Neural cell (in vitro differentiated cells): ENCODE data around the gene IDH1. TPM values are rescaled to one million over a fixed set of nuclear protein-coding genes. Genes with fewer than 3 reads are reported as not detected.

ENCODE experiments used
- H2AFZ ChIP-seq: fragments of 200-600, 300-800 bp; sonication (generic), shearing (Covaris generic); 2 replicates; pipeline ENCODE4 v1.6.0; 2014; ENCODE audit warnings: low read depth, mild to moderate bottlenecking, antibody characterized with exemption, low read length, moderate library complexity
- H3F3A ChIP-seq: fragments of 200-600 bp; shearing (Covaris generic); 2 replicates; pipeline ENCODE4 v1.6.1; 2016; ENCODE audit warnings: mild to moderate bottlenecking, moderate library complexity, mixed read lengths, antibody characterized with exemption, low read length; ENCODE audit not compliant: insufficient read depth, poor library complexity, severe bottlenecking
- H3K27ac ChIP-seq: fragments of 200-600, 300-800 bp; sonication (generic), shearing (Covaris generic); 2 replicates; pipeline ENCODE4 v1.5.1; 2014; ENCODE audit warnings: mild to moderate bottlenecking, low read length, moderate library complexity
- H3K27me3 ChIP-seq: fragments of 300-800, 200-600 bp; sonication (generic), shearing (Covaris generic); 2 replicates; pipeline ENCODE4 v1.6.0; 2014; ENCODE audit warnings: mild to moderate bottlenecking, low read depth, low read length, moderate library complexity; ENCODE audit not compliant: insufficient read depth
- H3K36me3 ChIP-seq: fragments of 300-800, 200-600 bp; sonication (generic), shearing (Covaris generic); 2 replicates; pipeline ENCODE4 v1.5.1; 2014; ENCODE audit warnings: mild to moderate bottlenecking, antibody characterized with exemption, low read length, moderate library complexity; ENCODE audit not compliant: insufficient read depth
- H3K4me2 ChIP-seq: fragments of 300-800, 200-600 bp; sonication (generic), shearing (Covaris generic); 2 replicates; pipeline ENCODE4 v1.6.0; 2014; ENCODE audit warnings: mild to moderate bottlenecking, low read length
- H3K4me3 ChIP-seq: fragments of 300-800, 200-600 bp; sonication (generic), shearing (Covaris generic); 2 replicates; pipeline ENCODE4 v1.5.1; 2014; ENCODE audit warnings: mild to moderate bottlenecking, low read length, moderate library complexity
- H3K79me2 ChIP-seq: fragments of 200-600 bp; shearing (Covaris generic); replicated peaks from 2 replicates; pipeline ENCODE4 v1.6.0; 2014; ENCODE audit warnings: mild to moderate bottlenecking, low read length, moderate library complexity; ENCODE audit not compliant: insufficient read depth
- H3K9ac ChIP-seq: fragments of 300-800, 200-600 bp; sonication (generic), shearing (Covaris generic); 2 replicates; pipeline ENCODE4 v1.6.1; 2016; ENCODE audit warnings: mild to moderate bottlenecking, low read length, mixed read lengths
- H3K9me2 ChIP-seq: fragments of 200-600 bp; shearing (Covaris generic); 2 replicates; pipeline ENCODE4 v1.6.1; 2016; ENCODE audit warnings: mild to moderate bottlenecking, low read length, mixed read lengths; ENCODE audit not compliant: insufficient read depth
- H3K9me3 ChIP-seq: fragments of 200-600, 300-800 bp; sonication (generic), shearing (Covaris generic); 2 replicates; pipeline ENCODE4 v1.6.1; 2016; ENCODE audit warnings: mild to moderate bottlenecking, mixed run types, low read length, moderate library complexity, mixed read lengths
- H4K20me1 ChIP-seq: fragments of 200-600 bp; shearing (Covaris generic); 2 replicates; pipeline ENCODE4 v1.6.1; 2016; ENCODE audit warnings: mild to moderate bottlenecking, mixed run types; ENCODE audit not compliant: insufficient read depth
- EP300 ChIP-seq: fragments of 450-650 bp; conservative IDR thresholded peaks from 2 replicates; pipeline ENCODE4 v1.6.1; 2014; ENCODE audit warnings: antibody characterized with exemption, mild to moderate bottlenecking, moderate library complexity; ENCODE audit not compliant: poor library complexity, severe bottlenecking
- EZH2 ChIP-seq: fragments of 200-600, 300-800 bp; shearing (Covaris generic), sonication (generic); IDR thresholded peaks from 2 replicates; pipeline ENCODE4 v1.6.1; 2014; ENCODE audit warnings: antibody characterized with exemption, low read length, borderline replicate concordance, mild to moderate bottlenecking; ENCODE audit not compliant: insufficient read depth, poor library complexity, severe bottlenecking
- MXI1 ChIP-seq: fragments of 450-650 bp; conservative IDR thresholded peaks from 2 replicates; pipeline ENCODE4 v1.6.1; 2014; ENCODE audit warnings: antibody characterized with exemption, mild to moderate bottlenecking; ENCODE audit not compliant: poor library complexity, severe bottlenecking
- POLR2AphosphoS5 ChIP-seq: IDR thresholded peaks from 2 replicates; pipeline ENCODE4 v1.6.1; 2012
- RAD21 ChIP-seq: fragments of 450-650 bp; conservative IDR thresholded peaks from 2 replicates; pipeline ENCODE4 v1.6.1; 2014; ENCODE audit warnings: antibody characterized with exemption, mild to moderate bottlenecking, moderate library complexity
- SMC3 ChIP-seq: fragments of 450-650 bp; conservative IDR thresholded peaks from 2 replicates; pipeline ENCODE4 v1.6.1; 2014; ENCODE audit warnings: antibody characterized with exemption, mild to moderate bottlenecking, moderate library complexity; ENCODE audit not compliant: poor library complexity
- TAF1 ChIP-seq: IDR thresholded peaks from 2 replicates; pipeline ENCODE4 v1.6.1; 2012; ENCODE audit warnings: low read depth
- polyA plus RNA-seq: library from polyadenylated mRNA; depleted of rRNA; stranded (reverse); fragments of >200 nt; gene quantifications from 2 replicates; pipeline ENCODE4 v1.2.3, GENCODE V29; 2014
- TF ChIP-seq, protein P1 (sequence below): IDR thresholded peaks from 2 replicates; pipeline ENCODE4 v1.6.1; 2012; ENCODE audit warnings: borderline replicate concordance
- TF ChIP-seq, protein P2 (sequence below): fragments of 450-650 bp; IDR thresholded peaks from 2 replicates; pipeline ENCODE4 v1.5.1; 2014; ENCODE audit warnings: antibody characterized with exemption, mild to moderate bottlenecking, moderate library complexity; ENCODE audit not compliant: poor library complexity, severe bottlenecking

The IDH1 gene
- polyA plus RNA-seq, 1 donor from 2014 or later: 354 TPM

DNA sequence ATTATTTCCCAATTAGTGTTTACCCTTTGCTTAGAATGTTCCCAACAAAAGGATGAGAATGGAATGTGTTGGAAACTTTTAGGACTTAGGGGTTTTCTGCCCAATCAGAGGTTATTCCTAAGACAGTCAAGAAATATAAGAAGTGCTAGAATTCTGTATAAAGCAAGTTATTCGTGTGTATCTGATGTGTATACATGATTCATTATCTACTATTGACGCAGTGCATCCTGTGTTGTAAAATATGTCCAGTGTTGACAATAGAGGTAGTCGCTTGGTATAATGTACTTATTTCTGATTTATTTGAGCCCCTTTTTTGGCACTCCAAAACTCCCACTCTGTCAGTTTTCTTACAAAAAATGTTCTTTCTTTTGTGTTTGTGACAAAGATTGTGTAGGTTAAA is 12.1 kb upstream of the IDH1 start:
- H2AFZ ChIP-seq: no peak overlapping the region
- H3K27ac ChIP-seq: peak overlapping the region; percentile 74
- peak overlapping the region; percentile 68 for H3K4me2 ChIP-seq

DNA sequence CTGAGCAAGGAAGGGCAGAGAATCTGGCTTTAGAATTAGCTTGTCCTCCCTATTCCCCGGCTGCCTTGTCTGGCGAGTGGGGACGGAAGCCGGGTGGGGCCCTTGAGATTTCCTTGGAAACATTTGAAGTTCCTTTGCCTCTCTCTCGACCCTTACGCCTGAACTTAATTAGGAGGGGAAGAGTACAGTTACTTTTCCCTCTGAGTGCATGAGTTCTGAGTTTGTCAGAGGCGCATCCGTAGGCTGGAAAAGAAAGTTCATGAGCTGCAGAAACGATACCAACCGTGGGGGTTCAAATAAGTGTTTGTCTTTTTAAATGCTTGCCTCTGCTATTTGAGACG is 11.7 kb upstream of the IDH1 start:
- peak overlapping the region; percentile 67 for H3K9ac ChIP-seq
- H3K79me2 ChIP-seq: peaks cover 28% of the 10 kb centered on the region
- no peaks in the 10 kb centered on the region for H3F3A ChIP-seq
- H3K9me2 ChIP-seq: no peaks in the 10 kb centered on the region
- H3K4me2 ChIP-seq: peak overlapping the region; percentile 68
- peak overlapping the region; percentile 78 for H3K4me3 ChIP-seq
- H3K9me3 ChIP-seq: no peaks in the 10 kb centered on the region
- H2AFZ ChIP-seq: peak overlapping the region; percentile 49
- no peak for TF ChIP-seq TAF1
- TF ChIP-seq, protein P1, sequence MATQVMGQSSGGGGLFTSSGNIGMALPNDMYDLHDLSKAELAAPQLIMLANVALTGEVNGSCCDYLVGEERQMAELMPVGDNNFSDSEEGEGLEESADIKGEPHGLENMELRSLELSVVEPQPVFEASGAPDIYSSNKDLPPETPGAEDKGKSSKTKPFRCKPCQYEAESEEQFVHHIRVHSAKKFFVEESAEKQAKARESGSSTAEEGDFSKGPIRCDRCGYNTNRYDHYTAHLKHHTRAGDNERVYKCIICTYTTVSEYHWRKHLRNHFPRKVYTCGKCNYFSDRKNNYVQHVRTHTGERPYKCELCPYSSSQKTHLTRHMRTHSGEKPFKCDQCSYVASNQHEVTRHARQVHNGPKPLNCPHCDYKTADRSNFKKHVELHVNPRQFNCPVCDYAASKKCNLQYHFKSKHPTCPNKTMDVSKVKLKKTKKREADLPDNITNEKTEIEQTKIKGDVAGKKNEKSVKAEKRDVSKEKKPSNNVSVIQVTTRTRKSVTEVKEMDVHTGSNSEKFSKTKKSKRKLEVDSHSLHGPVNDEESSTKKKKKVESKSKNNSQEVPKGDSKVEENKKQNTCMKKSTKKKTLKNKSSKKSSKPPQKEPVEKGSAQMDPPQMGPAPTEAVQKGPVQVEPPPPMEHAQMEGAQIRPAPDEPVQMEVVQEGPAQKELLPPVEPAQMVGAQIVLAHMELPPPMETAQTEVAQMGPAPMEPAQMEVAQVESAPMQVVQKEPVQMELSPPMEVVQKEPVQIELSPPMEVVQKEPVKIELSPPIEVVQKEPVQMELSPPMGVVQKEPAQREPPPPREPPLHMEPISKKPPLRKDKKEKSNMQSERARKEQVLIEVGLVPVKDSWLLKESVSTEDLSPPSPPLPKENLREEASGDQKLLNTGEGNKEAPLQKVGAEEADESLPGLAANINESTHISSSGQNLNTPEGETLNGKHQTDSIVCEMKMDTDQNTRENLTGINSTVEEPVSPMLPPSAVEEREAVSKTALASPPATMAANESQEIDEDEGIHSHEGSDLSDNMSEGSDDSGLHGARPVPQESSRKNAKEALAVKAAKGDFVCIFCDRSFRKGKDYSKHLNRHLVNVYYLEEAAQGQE: no peak
- no peak for TF ChIP-seq RAD21
- no peak for TF ChIP-seq EP300
- no peak for TF ChIP-seq MXI1
- TF ChIP-seq POLR2AphosphoS5: no peak
- TF ChIP-seq, protein P2, sequence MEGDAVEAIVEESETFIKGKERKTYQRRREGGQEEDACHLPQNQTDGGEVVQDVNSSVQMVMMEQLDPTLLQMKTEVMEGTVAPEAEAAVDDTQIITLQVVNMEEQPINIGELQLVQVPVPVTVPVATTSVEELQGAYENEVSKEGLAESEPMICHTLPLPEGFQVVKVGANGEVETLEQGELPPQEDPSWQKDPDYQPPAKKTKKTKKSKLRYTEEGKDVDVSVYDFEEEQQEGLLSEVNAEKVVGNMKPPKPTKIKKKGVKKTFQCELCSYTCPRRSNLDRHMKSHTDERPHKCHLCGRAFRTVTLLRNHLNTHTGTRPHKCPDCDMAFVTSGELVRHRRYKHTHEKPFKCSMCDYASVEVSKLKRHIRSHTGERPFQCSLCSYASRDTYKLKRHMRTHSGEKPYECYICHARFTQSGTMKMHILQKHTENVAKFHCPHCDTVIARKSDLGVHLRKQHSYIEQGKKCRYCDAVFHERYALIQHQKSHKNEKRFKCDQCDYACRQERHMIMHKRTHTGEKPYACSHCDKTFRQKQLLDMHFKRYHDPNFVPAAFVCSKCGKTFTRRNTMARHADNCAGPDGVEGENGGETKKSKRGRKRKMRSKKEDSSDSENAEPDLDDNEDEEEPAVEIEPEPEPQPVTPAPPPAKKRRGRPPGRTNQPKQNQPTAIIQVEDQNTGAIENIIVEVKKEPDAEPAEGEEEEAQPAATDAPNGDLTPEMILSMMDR: no peak
- TF ChIP-seq SMC3: no peak
- no peak for TF ChIP-seq EZH2
- no peaks in the 10 kb centered on the region for H3K27me3 ChIP-seq
- H3K27ac ChIP-seq: peak overlapping the region; percentile 74
- H3K36me3 ChIP-seq: no peaks in the 10 kb centered on the region
- H4K20me1 ChIP-seq: no peaks in the 10 kb centered on the region

More for the DNA sequence above, 12.1 kb upstream of the IDH1 start:
- Histone ChIP-seq H4K20me1 (no peaks in the 10 kb centered on the region), H3K9ac (peak overlapping the region; percentile 67), H3F3A (no peaks in the 10 kb centered on the region), H3K9me2 (no peaks in the 10 kb centered on the region), H3K79me2 (peaks cover 28% of the 10 kb centered on the region), H3K36me3 (no peaks in the 10 kb centered on the region), H3K27me3 (no peaks in the 10 kb centered on the region), H3K4me3 (peak overlapping the region; percentile 78), H3K9me3 (no peaks in the 10 kb centered on the region)
- TF ChIP-seq RAD21 (no peak), EZH2 (no peak), EP300 (no peak), POLR2AphosphoS5 (no peak), TAF1 (no peak)
- TF ChIP-seq, protein P2: no peak
